HL-60 (cell line): ENCODE results near the gene FSTL4.

Experiments used
- CTCF ChIP-seq: IDR thresholded peaks from one replicate; pipeline ENCODE4 v1.5.1; 2011; ENCODE audit warnings: low read length, control low read depth, inconsistent platforms; ENCODE audit not compliant: insufficient read depth
- POLR2AphosphoS5 ChIP-seq: IDR thresholded peaks from 2 replicates; pipeline ENCODE4 v1.6.1; 2012; ENCODE audit warnings: low read depth
- REST ChIP-seq: IDR thresholded peaks from 2 replicates; pipeline ENCODE4 v1.6.1; 2012; ENCODE audit warnings: low read depth; ENCODE audit not compliant: insufficient replicate concordance
- SPI1 ChIP-seq: IDR thresholded peaks from 2 replicates; pipeline ENCODE4 v1.6.1; 2012; ENCODE audit warnings: low read depth, mild to moderate bottlenecking, borderline replicate concordance

- TF ChIP-seq REST: no peak
- TF ChIP-seq CTCF: no peak
- TF ChIP-seq POLR2AphosphoS5: no peak
- TF ChIP-seq SPI1: no peak
Measured at GRCh38 chr5:133230823-133231578, 381.3 kb downstream of the FSTL4 start.
